ENCODE data around the gene NKD1. TPM values are rescaled to one million over a fixed set of nuclear protein-coding genes. Genes with fewer than 3 reads are reported as not detected.

Gene NKD1
- total RNA-seq, 2 donors from 2014 or later = 1.1 to 3.0 TPM

GRCh38 chr16:50587543-50587942, 39.3 kb downstream of the NKD1 start:
- Histone ChIP-seq H3K4me1 (peaks cover 0 to 24% of the 10 kb centered on the region in 2 donors), H3K27me3 (no peaks in the 10 kb centered on the region)
- no peak for TF ChIP-seq CTCF (IDR thresholded peaks at IDR 0.05)

GRCh38 chr16:50588276-50588675, 40.1 kb downstream of the NKD1 start:
- H3K4me1 ChIP-seq = peaks cover 0 to 27% of the 10 kb centered on the region in 2 donors

More at GRCh38 chr16:50587543-50587942, 39.3 kb downstream of the NKD1 start:
- no peaks in the 10 kb centered on the region for H3K9me3 ChIP-seq
- H3K4me3 ChIP-seq = no peak overlapping the region
- H3K27ac ChIP-seq = no peak overlapping the region
- DNase-seq (ENCODE audit: low spot score) = no peak
- no peaks in the 10 kb centered on the region for H3K36me3 ChIP-seq

GRCh38 chr16:50591209-50591608, 43.0 kb downstream of the NKD1 start:
- no peaks in the 10 kb centered on the region for H3K27me3 ChIP-seq
- H3K4me1 ChIP-seq = peaks cover 0 to 14% of the 10 kb centered on the region in 2 donors
- no peak for TF ChIP-seq CTCF (IDR thresholded peaks at IDR 0.05)
- no peak overlapping the region for H3K4me3 ChIP-seq
- H3K9me3 ChIP-seq = no peaks in the 10 kb centered on the region
- no peak for DNase-seq (ENCODE audit: low spot score)
- H3K27ac ChIP-seq = no peak overlapping the region
- no peaks in the 10 kb centered on the region for H3K36me3 ChIP-seq

More at GRCh38 chr16:50588276-50588675, 40.1 kb downstream of the NKD1 start:
- DNase-seq (ENCODE audit: low spot score) = no peak
- TF ChIP-seq CTCF (IDR thresholded peaks at IDR 0.05) = no peak
- no peaks in the 10 kb centered on the region for H3K9me3 ChIP-seq
- no peaks in the 10 kb centered on the region for H3K36me3 ChIP-seq
- H3K27me3 ChIP-seq = no peaks in the 10 kb centered on the region
- no peak overlapping the region for H3K4me3 ChIP-seq
- no peak overlapping the region for H3K27ac ChIP-seq

GRCh38 chr16:50591800-50592771, 43.9 kb downstream of the NKD1 start:
- no peaks in the 10 kb centered on the region for H3K36me3 ChIP-seq
- no peaks in the 10 kb centered on the region for H3K9me3 ChIP-seq
- peaks cover 0 to 14% of the 10 kb centered on the region in 2 donors for H3K4me1 ChIP-seq
- TF ChIP-seq CTCF (IDR thresholded peaks at IDR 0.05) = no peak
- H3K27me3 ChIP-seq = no peaks in the 10 kb centered on the region
- DNase-seq (ENCODE audit: low spot score) = peak; percentile 67
- peak overlapping the region in 1 of 2 donors; percentile 3 for H3K27ac ChIP-seq
- peak overlapping the region in 1 of 2 donors; percentile 18 for H3K4me3 ChIP-seq

GRCh38 chr16:50592996-50593395, 44.8 kb downstream of the NKD1 start:
- Histone ChIP-seq H3K4me1 (peaks cover 0 to 21% of the 10 kb centered on the region in 2 donors), H3K27me3 (no peaks in the 10 kb centered on the region), H3K4me3 (no peak overlapping the region), H3K27ac (no peak overlapping the region), H3K36me3 (no peaks in the 10 kb centered on the region), H3K9me3 (no peaks in the 10 kb centered on the region)
- TF ChIP-seq CTCF (IDR thresholded peaks at IDR 0.05) = no peak
- DNase-seq (ENCODE audit: low spot score) = no peak

Data from right atrium auricular region (tissue), 2 donors.